ENCODE measurements around the gene PPP1R36.

PPP1R36 gene

DNA sequence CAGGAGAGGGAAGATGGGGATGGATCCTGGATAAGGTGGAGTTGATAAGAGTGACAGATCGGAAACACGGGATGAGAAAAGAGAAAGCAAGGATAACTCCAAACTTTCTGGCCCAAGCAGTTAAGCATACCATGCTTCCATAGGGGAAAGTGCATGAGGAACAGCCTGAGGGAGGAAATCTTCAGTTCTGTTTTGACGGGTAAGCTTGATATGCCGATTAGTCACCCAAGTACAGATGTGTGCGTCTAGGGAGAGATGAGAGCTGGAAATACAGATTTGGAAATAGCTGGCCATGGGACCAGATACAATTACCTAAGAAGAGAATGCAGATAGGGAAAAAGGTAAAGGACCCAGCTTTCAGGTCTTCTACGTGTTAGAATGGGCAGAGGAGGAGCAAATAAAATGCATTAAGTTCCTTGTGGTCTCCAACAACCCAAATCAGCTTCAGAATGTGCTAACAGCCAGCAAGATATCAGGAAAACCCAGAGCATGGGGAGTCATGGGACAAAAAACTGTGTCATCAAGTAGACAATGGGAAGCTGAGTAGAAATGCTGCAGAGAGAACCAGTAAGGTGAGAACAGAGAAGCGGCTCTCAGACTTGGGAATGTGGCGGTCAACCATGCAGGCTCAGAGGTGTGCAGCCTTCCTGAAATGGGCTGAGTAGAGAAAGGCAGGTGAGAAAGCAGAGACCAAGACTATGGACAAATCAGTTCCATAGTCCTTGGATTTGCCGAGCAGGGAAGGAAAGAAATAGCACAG, 56.3 kb downstream of the PPP1R36 start:
- Histone ChIP-seq H2BK5ac (ENCODE audit: low read length) (no peak overlapping the region), H3K56ac (ENCODE audit: low read length) (no peak overlapping the region), H3K23ac (ENCODE audit: low read length) (no peak overlapping the region), H3K27me3 (ENCODE audit: insufficient read depth, low read length, poor library complexity) (no peaks in the 10 kb centered on the region), H3K18ac (ENCODE audit: low read length) (no peak overlapping the region), H4K8ac (ENCODE audit: low read depth, low read length) (no peak overlapping the region), H3K4ac (ENCODE audit: low read depth, low read length) (no peak overlapping the region), H3K27ac (ENCODE audit: low read depth, low read length) (no peak overlapping the region), H3K9ac (ENCODE audit: low read length) (no peak overlapping the region), H2AK5ac (ENCODE audit: low read length) (no peak overlapping the region), H4K5ac (ENCODE audit: low read length) (no peak overlapping the region), H2BK120ac (ENCODE audit: low read depth, low read length) (no peak overlapping the region), H3K4me1 (ENCODE audit: control insufficient read depth, low read depth, low read length) (no peaks in the 10 kb centered on the region), H3K79me1 (ENCODE audit: low read length) (no peaks in the 10 kb centered on the region), H3K36me3 (ENCODE audit: control insufficient read depth, insufficient read depth, low read length) (no peaks in the 10 kb centered on the region), H3K4me2 (ENCODE audit: low read length) (no peak overlapping the region), H2BK15ac (replicated peaks; ENCODE audit: low read depth) (no peak overlapping the region), H3K79me2 (ENCODE audit: control insufficient read depth, insufficient read depth, low read length) (no peaks in the 10 kb centered on the region), H3K4me3 (ENCODE audit: low read length) (no peak overlapping the region)
- DNase-seq: no peak
- no CpG with 5 or more reads among the region's 9 CpGs for WGBS (ENCODE audit: extremely low coverage, insufficient coverage, low lambda C conversion rate)

DNA sequence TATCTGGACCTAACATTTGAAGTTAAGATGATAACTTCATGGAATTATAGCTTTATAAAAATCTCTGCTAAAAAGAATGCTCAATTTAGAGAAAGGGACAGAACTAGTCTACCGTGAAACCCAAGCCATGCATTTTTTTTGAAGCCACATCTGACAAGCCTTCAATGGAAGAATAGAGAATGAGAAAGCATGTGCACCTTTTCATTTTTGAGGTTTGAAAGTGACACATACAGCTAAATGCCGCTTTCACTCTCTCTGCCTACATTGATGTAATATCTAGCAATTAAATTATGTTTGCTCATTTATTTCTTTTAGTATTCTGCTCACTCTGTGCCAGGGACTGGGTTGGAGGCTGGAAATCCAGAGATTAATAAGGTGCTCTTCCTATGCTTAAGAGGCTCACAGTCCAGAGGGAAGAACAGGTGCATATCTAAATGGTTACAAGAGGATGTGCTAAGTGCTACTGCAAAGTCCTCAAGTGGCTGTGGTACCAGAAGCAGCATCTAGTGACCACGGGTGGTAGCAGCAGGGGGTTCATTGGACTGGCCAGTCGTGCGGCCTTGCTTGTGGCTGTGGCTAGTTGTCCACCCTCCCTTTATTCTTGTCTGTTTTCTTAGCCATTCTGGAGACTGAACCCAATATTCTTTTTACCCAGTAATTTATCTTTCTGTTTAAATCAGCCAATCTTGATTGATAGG, 60.4 kb downstream of the PPP1R36 start:
- Histone ChIP-seq H3K18ac (ENCODE audit: low read length) (no peak overlapping the region), H3K23ac (ENCODE audit: low read length) (no peak overlapping the region), H3K4me3 (ENCODE audit: low read length) (no peak overlapping the region), H2BK120ac (ENCODE audit: low read depth, low read length) (no peak overlapping the region), H3K79me2 (ENCODE audit: control insufficient read depth, insufficient read depth, low read length) (no peaks in the 10 kb centered on the region), H3K9ac (ENCODE audit: low read length) (no peak overlapping the region), H4K8ac (ENCODE audit: low read depth, low read length) (no peak overlapping the region), H3K4me1 (ENCODE audit: control insufficient read depth, low read depth, low read length) (peaks cover 5% of the 10 kb centered on the region), H2BK15ac (replicated peaks; ENCODE audit: low read depth) (no peak overlapping the region), H2BK5ac (ENCODE audit: low read length) (no peak overlapping the region), H3K4me2 (ENCODE audit: low read length) (no peak overlapping the region), H3K36me3 (ENCODE audit: control insufficient read depth, insufficient read depth, low read length) (no peaks in the 10 kb centered on the region), H3K27me3 (ENCODE audit: insufficient read depth, low read length, poor library complexity) (no peaks in the 10 kb centered on the region), H3K56ac (ENCODE audit: low read length) (no peak overlapping the region), H3K27ac (ENCODE audit: low read depth, low read length) (peak overlapping the region; percentile 5), H3K4ac (ENCODE audit: low read depth, low read length) (no peak overlapping the region), H2AK5ac (ENCODE audit: low read length) (no peak overlapping the region), H4K5ac (ENCODE audit: low read length) (no peak overlapping the region), H3K79me1 (ENCODE audit: low read length) (no peaks in the 10 kb centered on the region)
- no CpG with 5 or more reads among the region's 5 CpGs for WGBS (ENCODE audit: extremely low coverage, insufficient coverage, low lambda C conversion rate)
- no peak for DNase-seq

DNA sequence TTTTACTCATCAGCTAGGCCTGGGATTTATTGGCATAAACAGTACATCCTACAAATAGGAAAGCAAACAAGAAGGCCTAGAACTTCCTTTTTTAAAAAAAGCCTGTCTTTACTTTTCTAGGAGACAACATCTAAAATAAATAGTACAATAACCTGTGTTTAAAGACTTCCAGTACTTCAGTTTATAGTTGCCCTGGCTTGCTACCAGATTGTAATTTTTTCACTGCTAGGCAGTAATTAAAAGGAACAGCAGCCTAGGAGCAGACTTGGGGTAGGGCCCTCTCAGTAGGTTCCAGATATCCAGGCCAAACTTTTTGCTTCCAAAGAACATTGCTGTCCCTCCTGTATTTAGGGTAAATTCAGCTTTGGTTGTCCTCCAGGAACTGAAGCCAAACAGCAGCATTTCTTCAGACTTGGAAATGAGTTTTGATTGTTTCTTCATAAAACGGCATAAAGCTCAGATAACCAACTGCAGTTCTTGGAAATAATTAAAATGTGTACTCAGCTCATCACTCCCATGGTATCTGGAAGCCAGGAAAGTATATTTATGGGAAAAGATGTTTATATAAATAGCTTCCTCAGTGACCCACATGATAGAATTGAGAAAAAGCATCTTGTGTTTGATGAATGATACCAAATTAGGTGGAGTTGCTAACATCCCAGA, 61.7 kb downstream of the PPP1R36 start:
- peak overlapping the region; percentile 56 for H4K8ac ChIP-seq (ENCODE audit: low read depth, low read length)
- H2BK120ac ChIP-seq (ENCODE audit: low read depth, low read length): peak overlapping the region; percentile 54
- H3K79me1 ChIP-seq (ENCODE audit: low read length): no peaks in the 10 kb centered on the region
- no peak overlapping the region for H3K56ac ChIP-seq (ENCODE audit: low read length)
- no peak overlapping the region for H3K9ac ChIP-seq (ENCODE audit: low read length)
- H3K4me3 ChIP-seq (ENCODE audit: low read length): no peak overlapping the region
- H2BK15ac ChIP-seq (replicated peaks; ENCODE audit: low read depth): peak overlapping the region; percentile 93
- H3K4ac ChIP-seq (ENCODE audit: low read depth, low read length): no peak overlapping the region
- no peaks in the 10 kb centered on the region for H3K36me3 ChIP-seq (ENCODE audit: control insufficient read depth, insufficient read depth, low read length)
- H3K18ac ChIP-seq (ENCODE audit: low read length): no peak overlapping the region
- DNase-seq: no peak
- peaks cover 5% of the 10 kb centered on the region for H3K4me1 ChIP-seq (ENCODE audit: control insufficient read depth, low read depth, low read length)
- no peak overlapping the region for H3K4me2 ChIP-seq (ENCODE audit: low read length)
- no peak overlapping the region for H2AK5ac ChIP-seq (ENCODE audit: low read length)
- H3K23ac ChIP-seq (ENCODE audit: low read length): no peak overlapping the region
- H2BK5ac ChIP-seq (ENCODE audit: low read length): peak overlapping the region; percentile 43
- no peaks in the 10 kb centered on the region for H3K79me2 ChIP-seq (ENCODE audit: control insufficient read depth, insufficient read depth, low read length)
- no peak overlapping the region for H3K27ac ChIP-seq (ENCODE audit: low read depth, low read length)
- WGBS (ENCODE audit: extremely low coverage, insufficient coverage, low lambda C conversion rate): no CpG with 5 or more reads among the region's 1 CpG
- no peaks in the 10 kb centered on the region for H3K27me3 ChIP-seq (ENCODE audit: insufficient read depth, low read length, poor library complexity)
- H4K5ac ChIP-seq (ENCODE audit: low read length): peak overlapping the region; percentile 60

DNA sequence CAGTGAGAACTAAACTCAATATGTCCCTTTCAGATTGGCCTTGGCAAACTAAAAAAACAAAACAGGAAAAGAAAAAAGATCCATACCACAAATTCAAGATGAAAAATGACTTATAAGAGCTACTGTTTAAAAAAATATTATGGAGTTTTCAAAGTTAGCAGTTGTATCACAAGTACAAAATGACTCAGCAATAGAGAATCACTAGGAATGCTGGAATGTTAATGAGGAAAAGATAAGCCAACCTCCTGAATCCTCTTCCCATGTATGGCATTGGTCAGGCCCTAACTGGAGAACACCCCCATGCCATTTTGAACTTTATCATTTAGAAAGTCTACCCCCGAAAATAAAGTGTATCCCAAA, 62.2 kb downstream of the PPP1R36 start:
- Histone ChIP-seq H3K4me2 (ENCODE audit: low read length) (no peak overlapping the region), H3K18ac (ENCODE audit: low read length) (no peak overlapping the region), H3K4me3 (ENCODE audit: low read length) (no peak overlapping the region), H3K23ac (ENCODE audit: low read length) (no peak overlapping the region), H3K27ac (ENCODE audit: low read depth, low read length) (no peak overlapping the region), H2BK5ac (ENCODE audit: low read length) (no peak overlapping the region), H3K79me1 (ENCODE audit: low read length) (no peaks in the 10 kb centered on the region), H3K56ac (ENCODE audit: low read length) (no peak overlapping the region), H3K36me3 (ENCODE audit: control insufficient read depth, insufficient read depth, low read length) (no peaks in the 10 kb centered on the region), H3K27me3 (ENCODE audit: insufficient read depth, low read length, poor library complexity) (no peaks in the 10 kb centered on the region), H2AK5ac (ENCODE audit: low read length) (no peak overlapping the region), H3K79me2 (ENCODE audit: control insufficient read depth, insufficient read depth, low read length) (no peaks in the 10 kb centered on the region), H3K4me1 (ENCODE audit: control insufficient read depth, low read depth, low read length) (peaks cover 5% of the 10 kb centered on the region), H4K8ac (ENCODE audit: low read depth, low read length) (no peak overlapping the region), H4K5ac (ENCODE audit: low read length) (no peak overlapping the region), H2BK120ac (ENCODE audit: low read depth, low read length) (no peak overlapping the region), H3K4ac (ENCODE audit: low read depth, low read length) (no peak overlapping the region), H3K9ac (ENCODE audit: low read length) (no peak overlapping the region), H2BK15ac (replicated peaks; ENCODE audit: low read depth) (no peak overlapping the region)
- WGBS (ENCODE audit: extremely low coverage, insufficient coverage, low lambda C conversion rate): no CpG with 5 or more reads among the region's 1 CpG
- DNase-seq: peak; percentile 89

DNA sequence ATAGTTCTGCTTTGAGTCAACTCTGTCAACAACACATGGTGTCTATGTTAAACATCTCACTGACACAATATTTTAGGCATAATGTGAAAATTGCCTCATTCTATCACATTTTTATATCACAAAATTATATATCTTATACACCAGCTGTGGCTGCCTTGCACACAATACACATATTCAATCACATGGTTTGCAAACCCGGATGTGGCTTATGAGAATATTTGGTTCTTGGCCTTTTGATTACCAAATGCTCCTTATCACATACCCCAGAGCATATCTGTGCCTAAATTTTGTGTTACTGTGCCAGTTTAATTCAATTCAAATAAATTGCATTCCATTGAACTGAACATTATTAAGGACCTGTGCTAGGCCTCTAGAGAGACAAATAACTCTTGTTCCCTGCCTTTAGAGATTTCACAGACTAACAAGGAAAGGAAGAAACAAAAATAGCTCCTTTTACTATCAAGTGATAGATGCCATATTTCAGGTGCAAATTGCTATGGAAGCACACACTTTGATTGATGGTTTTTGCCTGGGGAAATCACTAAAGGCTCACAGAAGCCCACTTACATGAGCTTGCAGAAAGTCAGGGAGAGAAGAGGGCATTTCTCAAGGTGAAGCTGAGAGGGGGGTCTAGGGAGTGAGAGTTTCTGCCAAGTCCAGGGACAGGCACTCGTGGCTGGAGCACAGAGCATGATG, 63.4 kb downstream of the PPP1R36 start:
- no peaks in the 10 kb centered on the region for H3K79me2 ChIP-seq (ENCODE audit: control insufficient read depth, insufficient read depth, low read length)
- peak overlapping the region; percentile 6 for H2BK120ac ChIP-seq (ENCODE audit: low read depth, low read length)
- no peak overlapping the region for H3K4me3 ChIP-seq (ENCODE audit: low read length)
- H4K5ac ChIP-seq (ENCODE audit: low read length): no peak overlapping the region
- peaks cover 5% of the 10 kb centered on the region for H3K4me1 ChIP-seq (ENCODE audit: control insufficient read depth, low read depth, low read length)
- no peak overlapping the region for H3K56ac ChIP-seq (ENCODE audit: low read length)
- H3K23ac ChIP-seq (ENCODE audit: low read length): no peak overlapping the region
- H2BK5ac ChIP-seq (ENCODE audit: low read length): no peak overlapping the region
- H3K79me1 ChIP-seq (ENCODE audit: low read length): no peaks in the 10 kb centered on the region
- WGBS (ENCODE audit: extremely low coverage, insufficient coverage, low lambda C conversion rate): no CpG with 5 or more reads among the region's 2 CpGs
- H4K8ac ChIP-seq (ENCODE audit: low read depth, low read length): no peak overlapping the region
- no peak overlapping the region for H3K9ac ChIP-seq (ENCODE audit: low read length)
- no peaks in the 10 kb centered on the region for H3K36me3 ChIP-seq (ENCODE audit: control insufficient read depth, insufficient read depth, low read length)
- H3K27me3 ChIP-seq (ENCODE audit: insufficient read depth, low read length, poor library complexity): no peaks in the 10 kb centered on the region
- no peak overlapping the region for H2AK5ac ChIP-seq (ENCODE audit: low read length)
- no peak overlapping the region for H3K27ac ChIP-seq (ENCODE audit: low read depth, low read length)
- no peak overlapping the region for H3K4me2 ChIP-seq (ENCODE audit: low read length)
- DNase-seq: no peak
- H2BK15ac ChIP-seq (replicated peaks; ENCODE audit: low read depth): no peak overlapping the region
- peak overlapping the region; percentile 2 for H3K18ac ChIP-seq (ENCODE audit: low read length)
- no peak overlapping the region for H3K4ac ChIP-seq (ENCODE audit: low read depth, low read length)
